Measurements from ENCODE around the gene SMIM9.

DNA sequence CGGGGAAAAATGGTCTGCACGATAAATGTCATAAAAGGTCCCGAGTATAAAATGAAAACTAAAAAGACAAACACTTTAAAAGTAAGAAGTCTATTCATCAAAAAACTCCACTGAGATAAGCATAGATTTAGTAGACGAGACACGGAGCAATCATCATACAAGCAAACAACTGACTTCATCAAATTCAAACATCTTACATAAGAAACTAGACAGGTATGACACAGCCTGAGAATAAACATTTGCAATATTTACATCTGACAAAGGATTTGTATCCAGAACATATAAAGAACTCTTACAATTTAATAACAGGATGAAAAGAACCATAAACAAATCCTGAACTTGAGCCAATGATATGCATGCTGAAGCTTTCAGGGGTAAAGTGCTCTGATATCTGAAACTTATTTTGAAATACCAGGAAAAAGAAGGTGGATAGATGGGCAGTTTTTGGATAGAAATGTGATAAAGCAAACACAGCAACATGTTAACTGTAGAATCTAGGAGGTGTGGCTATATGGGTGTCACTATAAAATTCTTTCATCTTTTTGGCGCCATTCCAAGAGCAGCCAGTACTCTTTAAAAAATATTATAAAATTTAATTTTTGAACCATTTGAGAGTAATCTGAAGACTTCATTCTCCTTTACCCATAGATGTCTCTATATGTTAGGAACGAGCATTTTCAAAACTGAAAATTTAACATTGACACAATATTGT, 41.2 kb downstream of the SMIM9 start:
- TF ChIP-seq TCF7L2 (IDR thresholded peaks at IDR 0.05; ENCODE audit: borderline replicate concordance, low read depth, low read length) (no peak), ZNF292 (tag by site-specific recombination; IDR thresholded peaks at IDR 0.05; ENCODE audit: borderline replicate concordance, low read depth) (no peak), ZNF596 (tag by site-specific recombination; IDR thresholded peaks at IDR 0.05) (no peak), ZNF629 (tag by site-specific recombination; IDR thresholded peaks at IDR 0.05) (no peak), ZNF302 (tag by site-specific recombination; IDR thresholded peaks at IDR 0.05; ENCODE audit: low read depth) (no peak), ZNF843 (tag by site-specific recombination; IDR thresholded peaks at IDR 0.05) (no peak), ZNF529 (tag by site-specific recombination; IDR thresholded peaks at IDR 0.05; ENCODE audit: insufficient replicate concordance) (no peak)
- TF ChIP-seq, protein P1, sequence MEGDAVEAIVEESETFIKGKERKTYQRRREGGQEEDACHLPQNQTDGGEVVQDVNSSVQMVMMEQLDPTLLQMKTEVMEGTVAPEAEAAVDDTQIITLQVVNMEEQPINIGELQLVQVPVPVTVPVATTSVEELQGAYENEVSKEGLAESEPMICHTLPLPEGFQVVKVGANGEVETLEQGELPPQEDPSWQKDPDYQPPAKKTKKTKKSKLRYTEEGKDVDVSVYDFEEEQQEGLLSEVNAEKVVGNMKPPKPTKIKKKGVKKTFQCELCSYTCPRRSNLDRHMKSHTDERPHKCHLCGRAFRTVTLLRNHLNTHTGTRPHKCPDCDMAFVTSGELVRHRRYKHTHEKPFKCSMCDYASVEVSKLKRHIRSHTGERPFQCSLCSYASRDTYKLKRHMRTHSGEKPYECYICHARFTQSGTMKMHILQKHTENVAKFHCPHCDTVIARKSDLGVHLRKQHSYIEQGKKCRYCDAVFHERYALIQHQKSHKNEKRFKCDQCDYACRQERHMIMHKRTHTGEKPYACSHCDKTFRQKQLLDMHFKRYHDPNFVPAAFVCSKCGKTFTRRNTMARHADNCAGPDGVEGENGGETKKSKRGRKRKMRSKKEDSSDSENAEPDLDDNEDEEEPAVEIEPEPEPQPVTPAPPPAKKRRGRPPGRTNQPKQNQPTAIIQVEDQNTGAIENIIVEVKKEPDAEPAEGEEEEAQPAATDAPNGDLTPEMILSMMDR (tag by site-specific recombination; IDR thresholded peaks at IDR 0.05): no peak

Measured in HEK293 (cell line).